ENCODE results near the gene MAD2L2. TPM values are rescaled to one million over a fixed set of nuclear protein-coding genes. Genes with fewer than 3 reads are reported as not detected.
"Not testable (repeated sequence)": the region's sequence is repeated elsewhere in the genome, so short reads cannot be mapped to it uniquely, and the experiment has no call there.

Gene MAD2L2
- polyA plus RNA-seq, 4 donors = 38.7 to 55.0 (median 48.0) TPM

- no peak for DNase-seq (ENCODE audit: low read depth in 4 of 4, low spot score in 2 of 4)
Measured at GRCh38 chr1:11654137-11654938, 26.6 kb downstream of the MAD2L2 start, which contains the start of the genes FBXO2 and FBXO44. TSS of gene FBXO2 (minus strand) at chr1:11654429. CDS start at chr1:11654340, 89 bp downstream. TSS of gene FBXO44 (plus strand) at chr1:11654877. CDS start at chr1:11655836, 959 bp downstream.

GRCh38 chr1:11653861-11654136 lies 27.1 kb downstream of the MAD2L2 start:
- no peak for DNase-seq (ENCODE audit: low read depth in 4 of 4, low spot score in 2 of 4)

- DNase-seq (ENCODE audit: low read depth in 4 of 4, low spot score in 2 of 4) = no peak
Measured at GRCh38 chr1:11653101-11653860, 27.7 kb downstream of the MAD2L2 start.

GRCh38 chr1:11652203-11652780 lies 28.7 kb downstream of the MAD2L2 start:
- DNase-seq (ENCODE audit: low read depth in 4 of 4, low spot score in 2 of 4) = no peak

GRCh38 chr1:11651017-11651416 lies 29.9 kb downstream of the MAD2L2 start:
- DNase-seq (ENCODE audit: low read depth in 4 of 4, low spot score in 2 of 4) = no peak

- DNase-seq (ENCODE audit: low read depth in 4 of 4, low spot score in 2 of 4) = no peak
Measured at GRCh38 chr1:11650331-11650991, 30.5 kb downstream of the MAD2L2 start.

- DNase-seq (ENCODE audit: low read depth in 4 of 4, low spot score in 2 of 4) = no peak
Measured at GRCh38 chr1:11649624-11650330, 31.2 kb downstream of the MAD2L2 start.

GRCh38 chr1:11649237-11649623 lies 31.7 kb downstream of the MAD2L2 start:
- DNase-seq (ENCODE audit: low read depth in 4 of 4, low spot score in 2 of 4) = no peak

GRCh38 chr1:11648732-11649158 lies 32.2 kb downstream of the MAD2L2 start:
- DNase-seq (ENCODE audit: low read depth in 4 of 4, low spot score in 2 of 4) = no peak

- DNase-seq (ENCODE audit: low read depth in 4 of 4, low spot score in 2 of 4) = no peak
Measured at GRCh38 chr1:11648039-11648438, 32.9 kb downstream of the MAD2L2 start.

- DNase-seq (ENCODE audit: low read depth in 4 of 4, low spot score in 2 of 4) = no peak
Measured at GRCh38 chr1:11647333-11647732, 33.6 kb downstream of the MAD2L2 start.

- DNase-seq (ENCODE audit: low read depth in 4 of 4, low spot score in 2 of 4) = no peak
Measured at GRCh38 chr1:11646317-11646716, 34.6 kb downstream of the MAD2L2 start.

- DNase-seq (ENCODE audit: low read depth in 4 of 4, low spot score in 2 of 4) = no peak
Measured at GRCh38 chr1:11645670-11646265, 35.2 kb downstream of the MAD2L2 start.

GRCh38 chr1:11645270-11645669 lies 35.7 kb downstream of the MAD2L2 start:
- DNase-seq (ENCODE audit: low read depth in 4 of 4, low spot score in 2 of 4) = no peak

GRCh38 chr1:11643782-11644181 lies 37.2 kb downstream of the MAD2L2 start:
- DNase-seq (ENCODE audit: low read depth in 4 of 4, low spot score in 2 of 4) = no peak

- not testable (repeated sequence) for DNase-seq (ENCODE audit: low read depth in 4 of 4, low spot score in 2 of 4)
Measured at GRCh38 chr1:11642418-11643017, 38.4 kb downstream of the MAD2L2 start.

GRCh38 chr1:11641776-11642305 lies 39.1 kb downstream of the MAD2L2 start:
- DNase-seq (ENCODE audit: low read depth in 4 of 4, low spot score in 2 of 4) = no peak

GRCh38 chr1:11640944-11641343 lies 40.0 kb downstream of the MAD2L2 start:
- DNase-seq (ENCODE audit: low read depth in 4 of 4, low spot score in 2 of 4) = no peak

GRCh38 chr1:11640101-11640500 lies 40.8 kb downstream of the MAD2L2 start:
- DNase-seq (ENCODE audit: low read depth in 4 of 4, low spot score in 2 of 4) = no peak

All from left renal cortex interstitium (tissue), 4 donors.